ENCODE data around the gene CENPP.

DNA sequence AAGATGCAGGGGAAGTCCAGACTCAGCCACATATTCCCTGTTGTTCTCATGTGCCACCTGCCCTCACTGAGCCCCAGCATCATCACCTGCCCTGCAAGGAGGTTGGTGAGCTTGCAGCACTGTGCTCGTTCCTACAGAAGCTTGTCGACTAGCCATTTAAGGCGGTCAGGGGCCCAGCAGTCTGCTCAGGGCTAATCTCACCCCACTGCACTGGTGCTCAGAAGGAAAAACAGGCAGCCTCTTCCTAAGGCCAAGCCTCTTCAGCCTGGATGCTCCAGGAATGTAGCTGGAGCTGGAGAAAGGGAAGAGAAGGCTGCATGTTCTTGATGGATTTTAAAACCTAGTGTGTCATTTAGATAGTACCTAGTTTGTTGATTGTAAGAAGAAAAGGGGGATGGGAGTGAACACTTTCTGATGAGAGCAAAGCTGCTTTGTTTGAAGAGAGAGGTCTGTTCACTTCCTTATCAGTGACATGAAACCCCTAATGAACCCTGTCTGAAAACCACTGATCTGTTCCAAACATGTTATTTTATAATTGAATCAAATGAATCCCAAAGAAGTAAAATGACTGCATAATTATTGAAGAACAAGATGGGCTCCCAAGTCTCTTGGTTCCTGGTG, 167.1 kb downstream of the CENPP start:
- TF ChIP-seq POLR2A (IDR thresholded peaks at IDR 0.05) (no peak), CTCF (IDR thresholded peaks at IDR 0.05) (no peak)

Measured in body of pancreas (tissue), 4 donors.